IPS-18a (cell line): ENCODE measurements around the gene METTL26.
A peak's percentile ranks its signal among the peaks of the same experiment; 100 is the strongest.

ENCODE experiments used
- H3K27ac ChIP-seq: one replicate; pipeline ENCODE4 v1.5.1; 2013; ENCODE audit warnings: low read length
- H3K27me3 ChIP-seq: one replicate; pipeline ENCODE4 v1.6.1; 2013; ENCODE audit warnings: mild to moderate bottlenecking, low read length; ENCODE audit not compliant: control insufficient read depth, insufficient read depth
- H3K36me3 ChIP-seq: one replicate; pipeline ENCODE4 v1.6.1; 2013; ENCODE audit warnings: low read depth, low read length; ENCODE audit not compliant: control insufficient read depth
- H3K4me1 ChIP-seq: one replicate; pipeline ENCODE4 v1.6.1; 2013; ENCODE audit warnings: low read depth, low read length; ENCODE audit not compliant: control insufficient read depth
- H3K4me3 ChIP-seq: one replicate; pipeline ENCODE4 v1.5.1; 2013; ENCODE audit warnings: low read length
- H3K9ac ChIP-seq: one replicate; pipeline ENCODE4 v1.6.1; 2013; ENCODE audit warnings: mild to moderate bottlenecking, low read length, moderate library complexity
- H3K9me3 ChIP-seq: one replicate; pipeline ENCODE4 v1.6.1; 2013; ENCODE audit warnings: low read depth, low read length; ENCODE audit not compliant: control insufficient read depth

The METTL26 gene

DNA sequence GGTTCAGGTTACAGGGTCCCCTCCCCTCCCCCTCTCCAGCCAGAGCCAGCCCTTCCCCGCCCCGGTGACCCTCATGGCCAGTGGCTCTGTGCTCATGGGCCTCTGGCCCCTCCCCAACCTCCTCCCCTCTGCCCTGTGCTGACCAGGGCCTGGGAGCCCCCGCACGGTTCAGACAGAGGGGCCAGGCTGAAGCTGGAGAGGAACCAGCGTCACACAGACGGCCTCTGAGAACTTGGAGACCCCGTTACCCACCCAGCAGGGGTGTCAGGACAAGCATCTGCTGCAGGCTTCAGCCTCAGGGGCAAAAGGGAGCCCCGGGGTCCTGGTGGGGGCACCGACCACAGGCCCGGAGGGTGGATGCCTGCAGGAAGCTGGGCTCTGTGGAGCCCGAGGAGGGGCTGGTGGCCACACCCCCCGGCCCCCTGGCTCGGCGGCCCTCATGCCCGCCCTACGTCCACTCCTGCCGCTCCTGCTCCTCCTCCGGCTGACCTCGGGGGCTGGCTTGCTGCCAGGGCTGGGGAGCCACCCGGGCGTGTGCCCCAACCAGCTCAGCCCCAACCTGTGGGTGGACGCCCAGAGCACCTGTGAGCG, 5.2 kb downstream of the METTL26 start, which contains the start of gene WFIKKN1:
TSS of gene WFIKKN1 (plus strand) at position 171 of the 591 bp plus-strand sequence. CDS start at position 440, 269 bp downstream.
- peak within 1 kb of the TSS; percentile 41 for H3K27ac ChIP-seq

DNA sequence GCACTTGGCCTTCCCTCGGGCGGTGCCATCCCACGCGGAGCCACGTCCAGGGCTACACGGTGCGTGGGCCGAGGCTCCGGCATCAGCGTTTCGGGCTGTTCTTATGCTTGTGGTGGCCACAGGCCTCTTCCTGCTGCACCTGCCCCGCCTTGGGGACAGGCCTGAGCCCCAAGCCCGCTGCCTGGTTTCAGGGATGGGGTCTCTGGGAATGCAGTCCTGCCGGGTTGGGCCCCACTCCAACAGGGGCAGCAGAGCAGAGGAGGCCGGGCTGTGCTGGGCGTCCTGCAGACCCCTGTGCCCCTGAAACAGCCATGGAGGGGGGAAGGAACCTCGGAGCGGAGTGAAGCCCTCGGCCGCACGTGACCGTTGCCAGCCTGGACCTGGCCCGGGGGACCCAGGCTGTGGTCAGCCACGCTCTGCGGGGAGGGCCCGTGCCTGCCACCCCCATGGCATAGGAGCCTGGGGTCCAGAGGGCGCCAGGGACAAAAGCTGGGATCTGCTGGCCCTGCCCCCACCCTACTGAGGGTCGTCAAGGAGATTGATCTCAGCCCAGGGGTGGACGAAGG, 5.8 kb downstream of the METTL26 start:
- Histone ChIP-seq H3K9me3 (no peaks in the 10 kb centered on the region), H3K4me3 (peak overlapping the region; percentile 34), H3K9ac (peak overlapping the region; percentile 24), H3K27ac (peak overlapping the region; percentile 41), H3K4me1 (peaks cover 11% of the 10 kb centered on the region), H3K27me3 (no peaks in the 10 kb centered on the region), H3K36me3 (no peaks in the 10 kb centered on the region)

More for the DNA sequence above, 5.2 kb downstream of the METTL26 start, which contains the start of gene WFIKKN1:
- Histone ChIP-seq H3K4me1 (peaks cover 11% of the 10 kb centered on the region), H3K27me3 (no peaks in the 10 kb centered on the region), H3K9ac (peak within 1 kb of the TSS; percentile 24), H3K4me3 (peak within 1 kb of the TSS; percentile 34), H3K36me3 (no peaks in the 10 kb centered on the region), H3K9me3 (no peaks in the 10 kb centered on the region)

- Histone ChIP-seq H3K27me3 (no peaks in the 10 kb centered on the region), H3K9me3 (no peaks in the 10 kb centered on the region), H3K4me1 (peaks cover 11% of the 10 kb centered on the region), H3K27ac (peak overlapping the region; percentile 41), H3K9ac (peak overlapping the region; percentile 24), H3K36me3 (no peaks in the 10 kb centered on the region), H3K4me3 (no peak overlapping the region)
These were observed 6.3 kb downstream of the METTL26 start for GRCh38 chr16:629833-630248.

DNA sequence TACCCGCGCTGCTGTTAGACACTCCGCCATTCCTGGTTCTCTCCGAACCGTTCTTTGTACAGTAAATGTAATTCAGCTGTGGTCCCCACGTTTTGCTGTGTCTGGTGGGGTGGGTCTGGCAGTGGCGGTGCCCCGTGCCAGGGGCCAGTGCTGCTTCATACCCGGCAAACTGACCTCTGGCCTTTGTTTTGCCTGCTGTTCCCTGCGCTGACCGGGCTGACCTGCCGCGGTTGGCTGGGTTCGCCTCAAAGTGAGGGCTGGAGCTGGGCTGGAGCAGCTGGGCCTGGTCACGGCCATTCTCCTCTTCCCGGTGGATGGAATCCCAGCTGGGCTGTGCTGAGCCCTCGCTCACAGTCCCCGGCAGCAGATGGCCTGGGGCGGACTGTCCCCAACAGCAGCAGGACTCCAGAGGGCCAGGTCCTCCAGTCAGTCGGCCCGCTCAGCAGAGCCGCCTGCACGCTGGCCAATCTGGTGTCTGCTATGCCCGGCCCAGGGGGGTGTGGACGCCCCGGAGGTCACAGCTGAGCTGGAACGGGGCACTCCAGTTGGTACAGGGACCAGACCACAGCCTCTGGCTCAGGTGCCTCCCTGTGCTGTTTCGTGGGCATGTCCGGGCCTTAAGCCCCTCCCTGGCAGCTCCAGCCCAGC, 6.8 kb downstream of the METTL26 start:
- Histone ChIP-seq H3K36me3 (no peaks in the 10 kb centered on the region), H3K27me3 (no peaks in the 10 kb centered on the region), H3K4me1 (peaks cover 11% of the 10 kb centered on the region), H3K27ac (no peak overlapping the region), H3K9me3 (no peaks in the 10 kb centered on the region), H3K9ac (peak overlapping the region; percentile 24), H3K4me3 (no peak overlapping the region)

GRCh38 chr16:628321-629061, 7.6 kb downstream of the METTL26 start:
- Histone ChIP-seq H3K27me3 (no peaks in the 10 kb centered on the region), H3K4me3 (no peak overlapping the region), H3K27ac (no peak overlapping the region), H3K4me1 (peaks cover 11% of the 10 kb centered on the region), H3K9ac (no peak overlapping the region), H3K9me3 (no peaks in the 10 kb centered on the region), H3K36me3 (no peaks in the 10 kb centered on the region)

DNA sequence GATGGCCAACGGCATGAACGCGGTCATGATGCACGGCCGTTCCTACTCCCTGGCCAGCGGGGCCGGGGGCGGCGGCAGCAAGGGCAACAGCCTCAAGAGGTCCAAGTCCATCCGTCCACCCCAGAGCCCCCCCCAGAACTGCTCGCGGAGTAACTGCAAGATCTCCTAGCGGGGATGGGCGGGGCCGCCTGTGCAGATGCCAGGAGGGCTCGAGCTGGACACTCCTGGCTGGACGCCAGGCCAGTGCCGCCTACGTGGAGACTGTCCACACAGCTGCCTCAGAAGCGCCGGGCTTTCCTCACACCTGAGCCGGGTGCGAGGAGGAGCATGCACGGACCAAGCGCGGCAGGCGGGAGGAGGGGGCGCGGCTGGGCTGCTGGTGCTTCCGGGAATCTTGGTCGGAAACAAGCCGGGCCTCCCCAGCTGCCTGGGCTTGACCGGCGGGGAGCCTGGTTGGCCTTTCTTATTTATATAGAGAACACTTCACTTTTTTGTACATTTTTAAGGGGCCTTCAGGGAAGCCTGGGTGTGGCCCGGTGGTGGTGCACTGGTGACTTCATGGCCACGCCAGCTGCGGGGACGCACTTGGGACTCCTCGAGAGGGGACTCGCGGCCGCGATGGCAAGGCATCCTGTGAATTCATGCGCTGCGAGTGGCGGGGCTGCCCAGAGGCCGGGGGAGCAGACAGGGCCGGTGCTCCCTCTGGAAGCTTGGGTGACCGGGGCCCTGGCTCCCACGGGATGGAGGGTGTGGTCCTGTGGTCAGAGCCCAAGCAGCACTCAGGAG, 8.5 kb downstream of the METTL26 start:
- Histone ChIP-seq H3K9ac (no peak overlapping the region), H3K27me3 (no peaks in the 10 kb centered on the region), H3K9me3 (no peaks in the 10 kb centered on the region), H3K4me1 (peaks cover 11% of the 10 kb centered on the region), H3K36me3 (no peaks in the 10 kb centered on the region), H3K4me3 (no peak overlapping the region), H3K27ac (no peak overlapping the region)

DNA sequence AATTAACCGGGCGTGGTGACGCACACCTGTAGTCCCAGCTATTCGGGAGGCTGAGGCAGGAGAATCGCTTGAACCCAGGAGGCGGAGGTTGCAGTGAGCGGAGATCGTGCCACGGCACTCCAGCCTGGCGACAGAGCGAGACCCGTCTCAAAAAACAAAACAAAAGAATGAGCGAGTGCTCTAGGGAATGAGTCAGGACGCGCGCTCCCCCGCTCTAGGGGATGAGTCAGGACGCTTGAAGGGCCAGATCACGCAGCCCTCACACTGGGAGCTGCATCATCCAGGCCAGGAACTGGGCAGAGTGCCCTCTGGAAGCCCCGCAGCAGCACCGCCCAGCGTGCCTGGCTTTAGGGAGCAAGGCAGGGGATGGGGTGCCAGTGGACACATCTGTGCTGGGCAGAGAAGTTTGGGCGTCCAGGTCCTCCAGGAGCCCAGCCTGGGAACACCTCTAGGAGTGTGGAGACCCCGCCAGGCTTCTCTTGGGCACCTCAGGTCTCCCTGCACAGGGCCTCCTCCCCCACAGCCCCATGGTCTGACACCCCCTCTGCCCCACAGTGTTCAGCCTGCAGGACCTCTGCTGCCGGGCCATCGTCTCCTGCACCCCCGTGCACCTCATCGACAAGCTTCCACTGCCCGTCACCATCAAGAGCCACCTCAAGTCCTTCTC, 9.2 kb downstream of the METTL26 start:
- Histone ChIP-seq H3K27ac (no peak overlapping the region), H3K9ac (no peak overlapping the region)

GRCh38 chr16:625977-626765, 9.9 kb downstream of the METTL26 start:
- H3K9me3 ChIP-seq: no peaks in the 10 kb centered on the region
- H3K4me1 ChIP-seq: peaks cover 11% of the 10 kb centered on the region
- H3K36me3 ChIP-seq: no peaks in the 10 kb centered on the region

More for the DNA sequence above, 9.2 kb downstream of the METTL26 start:
- peaks cover 11% of the 10 kb centered on the region for H3K4me1 ChIP-seq
- no peaks in the 10 kb centered on the region for H3K27me3 ChIP-seq
- H3K9me3 ChIP-seq: no peaks in the 10 kb centered on the region
- no peak overlapping the region for H3K4me3 ChIP-seq
- no peaks in the 10 kb centered on the region for H3K36me3 ChIP-seq

DNA sequence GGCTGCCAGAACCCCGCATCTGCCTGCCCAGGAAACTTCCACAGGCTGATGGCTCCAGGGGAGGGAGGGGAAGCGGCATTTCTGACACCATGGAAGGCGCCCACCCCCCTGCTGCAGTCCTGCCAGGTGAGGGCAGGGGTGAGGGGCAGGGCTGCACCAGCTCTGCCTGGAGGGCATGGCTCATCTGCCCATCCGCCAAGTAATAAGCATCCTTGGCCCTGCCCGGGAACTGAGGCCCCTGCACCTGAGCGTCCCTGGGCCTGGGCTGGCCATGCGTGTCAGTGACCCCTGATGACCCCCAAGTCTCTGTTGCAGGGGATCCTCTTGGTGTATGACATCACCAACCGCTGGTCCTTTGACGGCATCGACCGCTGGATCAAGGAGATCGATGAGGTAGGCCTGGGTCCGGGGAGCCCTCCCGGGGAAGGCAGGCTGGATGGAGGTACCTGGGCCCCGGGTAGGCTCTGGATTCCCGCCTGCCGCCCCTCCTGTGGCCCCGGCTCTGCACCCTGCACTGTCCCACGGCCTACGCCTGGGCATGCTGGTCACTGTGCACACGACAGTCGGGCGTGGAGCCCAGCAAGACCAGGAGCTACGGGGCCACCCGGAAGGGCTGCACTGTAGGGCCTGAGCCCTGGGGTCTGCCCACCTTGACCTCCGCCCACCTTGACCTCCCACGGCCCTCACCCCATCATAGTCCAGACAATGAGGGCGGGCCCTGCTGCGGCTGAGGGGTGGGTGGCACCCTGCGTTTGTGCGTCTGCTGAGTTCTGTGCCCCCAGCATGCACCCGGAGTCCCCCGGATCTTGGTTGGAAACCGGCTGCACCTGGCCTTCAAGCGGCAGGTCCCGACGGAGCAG, 10.8 kb downstream of the METTL26 start:
- H3K9me3 ChIP-seq: no peaks in the 10 kb centered on the region
- H3K27ac ChIP-seq: no peak overlapping the region
- no peak overlapping the region for H3K9ac ChIP-seq
- H3K27me3 ChIP-seq: no peaks in the 10 kb centered on the region
- H3K4me1 ChIP-seq: peaks cover 10% of the 10 kb centered on the region
- H3K4me3 ChIP-seq: no peak overlapping the region
- H3K36me3 ChIP-seq: no peaks in the 10 kb centered on the region

More at GRCh38 chr16:625977-626765, 9.9 kb downstream of the METTL26 start:
- H3K27me3 ChIP-seq: no peaks in the 10 kb centered on the region
- H3K9ac ChIP-seq: no peak overlapping the region
- H3K4me3 ChIP-seq: no peak overlapping the region
- no peak overlapping the region for H3K27ac ChIP-seq
